ENCODE measurements around the gene ZNF648. TPM values are rescaled to one million over a fixed set of nuclear protein-coding genes. Genes with fewer than 3 reads are reported as not detected.

Gene ZNF648
- total and polyA plus RNA-seq, 2 of the 4 experiments (the other 2 are of a cell fraction) = not detected

- Histone ChIP-seq H3K23ac (ENCODE audit: low read depth, low read length) (no peak overlapping the region), H3K14ac (replicated peaks; ENCODE audit: low read depth, low read length) (no peak overlapping the region), H3K56ac (ENCODE audit: extremely low read depth, insufficient read depth, low read length) (no peak overlapping the region), H4K8ac (ENCODE audit: low read depth in 2 of 2, low read length in 2 of 2) (no peak overlapping the region), H3K4me2 (ENCODE audit: low read depth, low read length) (no peak overlapping the region), H3K27me3 (ENCODE audit: control insufficient read depth, insufficient read depth, low read length) (no peaks in the 10 kb centered on the region), H2BK15ac (ENCODE audit: low read depth, low read length) (no peak overlapping the region), H3K9ac (ENCODE audit: low read depth, low read length) (no peak overlapping the region), H2BK5ac (ENCODE audit: low read depth, low read length, poor library complexity, severe bottlenecking) (no peak overlapping the region), H3K18ac (ENCODE audit: low read depth, low read length) (no peak overlapping the region), H2AFZ (replicated peaks; ENCODE audit: low read length, poor library complexity) (no peak overlapping the region), H3K9me3 (ENCODE audit: control insufficient read depth, insufficient read depth, low read length) (no peaks in the 10 kb centered on the region), H4K20me1 (ENCODE audit: insufficient read depth, low read length) (no peaks in the 10 kb centered on the region), H3K4ac (ENCODE audit: low read depth, low read length) (no peak overlapping the region), H3K27ac (ENCODE audit: insufficient read depth, low read length) (no peak overlapping the region), H2AK5ac (ENCODE audit: low read depth, low read length) (no peak overlapping the region), H4K91ac (ENCODE audit: insufficient read depth, low read depth, low read length) (no peak overlapping the region), H3K4me1 (ENCODE audit: control insufficient read depth, insufficient read depth, low read length) (no peaks in the 10 kb centered on the region), H2BK20ac (ENCODE audit: low read depth, low read length) (no peak overlapping the region), H2BK120ac (ENCODE audit: low read depth, low read length) (no peak overlapping the region), H3K4me3 (ENCODE audit: insufficient read depth, low read depth, low read length) (no peak overlapping the region), H2AK9ac (replicated peaks; ENCODE audit: low read depth, low read length, poor library complexity) (no peak overlapping the region), H3K36me3 (ENCODE audit: control insufficient read depth, insufficient read depth, low read length) (no peaks in the 10 kb centered on the region), H4K5ac (ENCODE audit: low read depth, low read length) (no peak overlapping the region), H3K79me1 (ENCODE audit: low read depth in 1 of 2, low read length in 2 of 2) (no peaks in the 10 kb centered on the region), H3K9me1 (ENCODE audit: insufficient read depth, low read length) (no peaks in the 10 kb centered on the region)
- intact Hi-C loops (cut with micrococcal nuclease) = no loop called here
- POLR2A ChIA-PET (ENCODE audit: unreplicated experiment) = no interaction called here
- in situ Hi-C loops (cut with MboI; ENCODE audit: low sequenced_read_pairs) = no loop called here
- dilution Hi-C loops (cut with HindIII; ENCODE audit: low sequenced_read_pairs, unreplicated experiment) = no loop called here
- no TSS peak for BruUV-seq (replicated peaks)
- DNase-seq (no peak), ATAC-seq (ENCODE audit: low read depth) (no peak)
- WGBS, 2 experiments (ENCODE audit: extremely low coverage in 2 of 2, insufficient read length in 1 of 2) = no CpG with 5 or more reads among the region's 3 CpGs
- TF ChIP-seq SMC3 (IDR thresholded peaks at IDR 0.05; ENCODE audit: low read depth, low read length) (no peak), CTCF (conservative IDR thresholded peaks at IDR 0.05; ENCODE audit: low read depth, low read length) (no peak), USF2 (IDR thresholded peaks at IDR 0.05; ENCODE audit: low read depth, low read length) (no peak), NFE2L2 (IDR thresholded peaks at IDR 0.05; ENCODE audit: low read depth, low read length) (no peak), MAZ (IDR thresholded peaks at IDR 0.05; ENCODE audit: borderline replicate concordance, low read depth, low read length) (no peak), RFX5 (IDR thresholded peaks at IDR 0.05; ENCODE audit: low read depth, low read length) (no peak), MXI1 (IDR thresholded peaks at IDR 0.05; ENCODE audit: borderline replicate concordance, low read depth, low read length) (no peak), POLR2A (IDR thresholded peaks at IDR 0.05; ENCODE audit: low read depth, low read length) (no peak), MAFK (IDR thresholded peaks at IDR 0.05; ENCODE audit: low read depth, low read length) (no peak), RCOR1 (IDR thresholded peaks at IDR 0.05; ENCODE audit: insufficient replicate concordance, low read length) (no peak), RAD21 (IDR thresholded peaks at IDR 0.05; ENCODE audit: low read length) (no peak), FOS (IDR thresholded peaks at IDR 0.05; ENCODE audit: low read depth, low read length) (no peak), BHLHE40 (IDR thresholded peaks at IDR 0.05; ENCODE audit: low read depth, low read length) (no peak), CHD1 (IDR thresholded peaks at IDR 0.05; ENCODE audit: low read depth, low read length) (no peak), ELK1 (IDR thresholded peaks at IDR 0.05; ENCODE audit: borderline replicate concordance, low read depth, low read length) (no peak), CEBPB (IDR thresholded peaks at IDR 0.05; ENCODE audit: low read depth, low read length) (no peak)
- CTCF ChIA-PET = no interaction called here
Measured at GRCh38 chr1:182109771-182110170, 48.3 kb upstream of the ZNF648 start.
